ENCODE data around the gene PPP5C. TPM values are rescaled to one million over a fixed set of nuclear protein-coding genes. Genes with fewer than 3 reads are reported as not detected.
"Not testable (repeated sequence)": the region's sequence is repeated elsewhere in the genome, so short reads cannot be mapped to it uniquely, and the experiment has no call there.

The PPP5C gene
- total RNA-seq, 1 donor from 2014 or later, result 31.0 TPM

- not testable (repeated sequence) for ATAC-seq
Observed at GRCh38 chr19:46435689-46436088, 88.8 kb downstream of the PPP5C start.

Other genes starting within 250 kb of the PPP5C start
- not detected for gene IGFL3, start 222.4 kb upstream of the PPP5C start, total RNA-seq
- 2.3 TPM for gene IGFL2, start 198.8 kb upstream of the PPP5C start, total RNA-seq
- 20.2 TPM for gene IGFL1, start 117.3 kb upstream of the PPP5C start, total RNA-seq
- 4.0 TPM for gene HIF3A, start 50.0 kb upstream of the PPP5C start, total RNA-seq
- gene CCDC8, start 66.5 kb downstream of the PPP5C start, total RNA-seq, result 0.80 TPM
- not detected for gene PNMA8C, start 81.8 kb downstream of the PPP5C start, total RNA-seq
- gene PNMA8A, start 124.5 kb downstream of the PPP5C start, total RNA-seq, result 0.12 TPM
- 0.08 TPM for gene PNMA8B, start 148.8 kb downstream of the PPP5C start, total RNA-seq